GM10248 (cell line): ENCODE data around the gene PLEKHA8.

Experiments
- CTCF ChIA-PET: fragments of 300-600 bp; sonication (Branson Sonifier 250); formaldehyde crosslinking; extraction: SDS; loops from one replicate; lab custom pipeline; 2021; ENCODE audit warnings: antibody characterized with exemption; lab: Yijun Ruan, JAX
- POLR2A ChIA-PET: fragments of 350-650 bp; sonication (Branson Sonifier 250); formaldehyde crosslinking; extraction: SDS; loops from one replicate; lab custom pipeline; 2020; ENCODE audit warnings: antibody characterized with exemption; lab: Yijun Ruan, JAX
- DNase-seq: peaks from one replicate; pipeline ENCODE4 v3.0.0; 2012; ENCODE audit errors: extremely low spot score
- CTCF ChIP-seq: IDR thresholded peaks from 2 replicates; pipeline ENCODE4 v1.5.1; 2012; ENCODE audit warnings: mild to moderate bottlenecking, low read depth; ENCODE audit errors: extremely low read depth, missing control alignments, control extremely low read depth

PLEKHA8 gene

GRCh38 chr7:30072735-30073134 is 44.5 kb downstream of the PLEKHA8 start:
- DNase-seq: no peak
- TF ChIP-seq CTCF: no peak
- POLR2A ChIA-PET: no interaction called here
- CTCF ChIA-PET: interaction anchor here (1.2 to 4.5 kb wide), 3 partner anchors 9 to 194 kb away, joined by 4 to 40 read pairs (median 11); no protein-coding TSS in a partner anchor

GRCh38 chr7:30074422-30075030 is 46.3 kb downstream of the PLEKHA8 start:
- DNase-seq: no peak
- TF ChIP-seq CTCF: peak; percentile 48
- CTCF ChIA-PET: interaction anchor here (0.6 to 4.5 kb wide), 10 partner anchors 11 to 324 kb away, joined by 3 to 40 read pairs (median 3); no protein-coding TSS in a partner anchor
- POLR2A ChIA-PET: no interaction called here

GRCh38 chr7:30076411-30076810 is 48.2 kb downstream of the PLEKHA8 start:
- no peak for TF ChIP-seq CTCF
- no peak for DNase-seq
- ChIA-PET POLR2A (no interaction called here), CTCF (interaction anchor here (0.8 to 4.5 kb wide), 5 partner anchors 11 to 401 kb away, joined by 3 to 40 read pairs (median 5); no protein-coding TSS in a partner anchor)

- POLR2A ChIA-PET: no interaction called here
These were observed 50.1 kb downstream of the PLEKHA8 start for GRCh38 chr7:30078280-30078679.

GRCh38 chr7:30079880-30080279 is 51.7 kb downstream of the PLEKHA8 start:
- no peak for DNase-seq
- TF ChIP-seq CTCF: no peak
- POLR2A ChIA-PET: no interaction called here

More at GRCh38 chr7:30078280-30078679, 50.1 kb downstream of the PLEKHA8 start:
- DNase-seq: no peak
- CTCF ChIA-PET: interaction anchor here (0.7 to 1.3 kb wide), 3 partner anchors 8 to 157 kb away, joined by 3 to 4 read pairs (median 3); no protein-coding TSS in a partner anchor
- no peak for TF ChIP-seq CTCF

GRCh38 chr7:30080818-30081217 is 52.6 kb downstream of the PLEKHA8 start:
- DNase-seq: no peak
- no peak for TF ChIP-seq CTCF
- ChIA-PET CTCF (interaction anchor here (0.7 to 3.4 kb wide), 4 partner anchors 8 to 19 kb away, joined by 3 to 11 read pairs (median 4); no protein-coding TSS in a partner anchor), POLR2A (no interaction called here)

More at GRCh38 chr7:30079880-30080279, 51.7 kb downstream of the PLEKHA8 start:
- CTCF ChIA-PET: interaction anchor here (1.5 kb wide), 1 partner anchor 18 kb away, joined by 6 read pairs; no protein-coding TSS in a partner anchor
